Measurements from ENCODE around the gene NID2.

The NID2 gene

GRCh38 chr14:52007637-52008036 is 61.2 kb downstream of the NID2 start:
- no peak overlapping the region for H3K4ac ChIP-seq (ENCODE audit: low read depth, low read length)
- H2BK5ac ChIP-seq (ENCODE audit: low read depth, low read length, poor library complexity), result no peak overlapping the region
- no peak overlapping the region for H4K12ac ChIP-seq (ENCODE audit: low read depth, low read length)
- no peaks in the 10 kb centered on the region for H3K79me2 ChIP-seq (ENCODE audit: control insufficient read depth, insufficient read depth, low read length, poor library complexity)
- peaks cover 16 to 42% of the 10 kb centered on the region in 2 experiments for H3K36me3 ChIP-seq (ENCODE audit: control insufficient read depth in 1 of 2, insufficient read depth in 2 of 2, low read length in 2 of 2)
- no peak overlapping the region for H3K4me2 ChIP-seq (ENCODE audit: low read length)
- no peak overlapping the region for H2BK12ac ChIP-seq (ENCODE audit: low read length)
- DNase-seq, result peak in 1 of 2 donors; percentile 66
- H3K27me3 ChIP-seq (ENCODE audit: insufficient read depth, low read length), result no peaks in the 10 kb centered on the region
- H3K14ac ChIP-seq (ENCODE audit: low read length), result no peak overlapping the region
- H3K27ac ChIP-seq (ENCODE audit: low read depth, low read length), result peak overlapping the region; percentile 45
- H3K4me3 ChIP-seq (ENCODE audit: low read depth, low read length), result no peak overlapping the region
- H4K8ac ChIP-seq (ENCODE audit: low read depth, low read length), result no peak overlapping the region
- no peak overlapping the region for H2BK120ac ChIP-seq (ENCODE audit: insufficient read depth, low read length, poor library complexity)
- no peak overlapping the region for H3K18ac ChIP-seq (ENCODE audit: low read length)
- no CpG with 5 or more reads among the region's 1 CpG for WGBS (ENCODE audit: extremely low coverage, insufficient coverage, insufficient read length)
- no peak overlapping the region for H2AFZ ChIP-seq (ENCODE audit: insufficient read depth, low read length, poor library complexity)
- no peaks in the 10 kb centered on the region for H3K9me3 ChIP-seq (ENCODE audit: insufficient read depth, low read depth, low read length)
- peaks cover 2% of the 10 kb centered on the region in 2 experiments for H3K4me1 ChIP-seq (ENCODE audit: control insufficient read depth in 1 of 2, insufficient read depth in 2 of 2, low read length in 2 of 2)
- H2AK5ac ChIP-seq (ENCODE audit: low read length), result no peak overlapping the region
- H3K9ac ChIP-seq (ENCODE audit: low read length), result no peak overlapping the region
- H3K23ac ChIP-seq (ENCODE audit: low read length), result no peak overlapping the region
- no peaks in the 10 kb centered on the region for H3K79me1 ChIP-seq (ENCODE audit: low read length)
- H4K91ac ChIP-seq (ENCODE audit: low read depth, low read length), result no peak overlapping the region

DNA sequence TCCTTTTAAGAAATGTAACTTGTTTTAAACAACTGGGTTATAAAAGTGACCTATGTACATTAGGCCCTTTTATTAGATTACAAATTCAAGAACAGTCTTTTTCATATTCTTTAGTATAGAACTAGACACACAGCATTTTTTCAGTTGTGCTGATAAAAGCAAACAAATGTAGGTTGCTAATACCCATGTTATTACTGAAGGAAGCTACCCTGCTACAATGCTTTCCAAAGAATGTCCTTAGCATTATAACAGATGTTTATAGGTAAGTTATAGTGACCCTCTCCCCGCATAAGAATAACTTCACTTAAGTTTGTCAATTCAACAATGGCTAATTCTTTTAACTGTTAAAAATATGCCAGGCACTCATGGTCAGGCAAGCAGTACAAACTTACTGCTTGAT is 61.6 kb downstream of the NID2 start:
- H3K79me1 ChIP-seq (ENCODE audit: low read length), result no peaks in the 10 kb centered on the region
- WGBS (ENCODE audit: extremely low coverage, insufficient coverage, insufficient read length), result no CpG with 5 or more reads among the region's 1 CpG

DNA sequence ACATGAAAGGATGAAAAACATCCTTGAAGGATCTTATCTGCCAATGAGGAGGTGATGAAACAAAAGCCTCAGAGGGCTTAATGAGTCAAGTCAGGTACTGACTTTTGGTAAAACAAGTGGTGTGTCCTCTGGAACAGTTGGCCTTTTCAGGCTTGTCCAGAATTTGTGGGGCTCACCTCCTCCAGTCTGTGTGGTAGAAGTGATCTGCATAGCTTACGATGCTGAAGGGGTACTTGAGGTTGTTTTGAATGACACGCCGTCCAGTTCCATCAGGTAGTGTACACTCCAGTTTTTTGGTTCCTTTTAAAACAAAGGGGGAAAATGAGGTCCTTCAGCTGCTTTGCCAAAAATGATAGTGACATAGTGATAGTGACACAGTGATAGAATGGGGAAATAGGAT is 62.5 kb downstream of the NID2 start:
- H3K9me3 ChIP-seq (ENCODE audit: insufficient read depth, low read depth, low read length), result no peaks in the 10 kb centered on the region
- peaks cover 17 to 42% of the 10 kb centered on the region in 2 experiments for H3K36me3 ChIP-seq (ENCODE audit: control insufficient read depth in 1 of 2, insufficient read depth in 2 of 2, low read length in 2 of 2)
- H3K4me3 ChIP-seq (ENCODE audit: low read depth, low read length), result no peak overlapping the region
- no peak overlapping the region for H3K4me2 ChIP-seq (ENCODE audit: low read length)
- no peak overlapping the region for H3K14ac ChIP-seq (ENCODE audit: low read length)
- no peak overlapping the region for H2BK120ac ChIP-seq (ENCODE audit: insufficient read depth, low read length, poor library complexity)
- no peak overlapping the region for H4K12ac ChIP-seq (ENCODE audit: low read depth, low read length)
- peak in 1 of 2 donors; percentile 40 for DNase-seq
- H4K8ac ChIP-seq (ENCODE audit: low read depth, low read length), result no peak overlapping the region
- H2AFZ ChIP-seq (ENCODE audit: insufficient read depth, low read length, poor library complexity), result no peak overlapping the region
- no peak overlapping the region for H2AK5ac ChIP-seq (ENCODE audit: low read length)
- H3K23ac ChIP-seq (ENCODE audit: low read length), result no peak overlapping the region
- peaks cover 2% of the 10 kb centered on the region in 2 experiments for H3K4me1 ChIP-seq (ENCODE audit: control insufficient read depth in 1 of 2, insufficient read depth in 2 of 2, low read length in 2 of 2)
- no peak overlapping the region for H4K91ac ChIP-seq (ENCODE audit: low read depth, low read length)
- H3K27ac ChIP-seq (ENCODE audit: low read depth, low read length), result no peak overlapping the region
- H3K27me3 ChIP-seq (ENCODE audit: insufficient read depth, low read length), result no peaks in the 10 kb centered on the region
- H3K18ac ChIP-seq (ENCODE audit: low read length), result no peak overlapping the region
- no peaks in the 10 kb centered on the region for H3K79me1 ChIP-seq (ENCODE audit: low read length)
- no peak overlapping the region for H3K4ac ChIP-seq (ENCODE audit: low read depth, low read length)
- no peak overlapping the region for H2BK5ac ChIP-seq (ENCODE audit: low read depth, low read length, poor library complexity)
- H2BK12ac ChIP-seq (ENCODE audit: low read length), result no peak overlapping the region
- no CpG with 5 or more reads among the region's 3 CpGs for WGBS (ENCODE audit: extremely low coverage, insufficient coverage, insufficient read length)
- H3K9ac ChIP-seq (ENCODE audit: low read length), result no peak overlapping the region
- no peaks in the 10 kb centered on the region for H3K79me2 ChIP-seq (ENCODE audit: control insufficient read depth, insufficient read depth, low read length, poor library complexity)

More for the DNA sequence above, 61.6 kb downstream of the NID2 start:
- Histone ChIP-seq H2AK5ac (ENCODE audit: low read length) (no peak overlapping the region), H4K8ac (ENCODE audit: low read depth, low read length) (no peak overlapping the region), H3K4ac (ENCODE audit: low read depth, low read length) (no peak overlapping the region), H3K9me3 (ENCODE audit: insufficient read depth, low read depth, low read length) (no peaks in the 10 kb centered on the region), H4K12ac (ENCODE audit: low read depth, low read length) (no peak overlapping the region), H3K4me2 (ENCODE audit: low read length) (no peak overlapping the region), H3K18ac (ENCODE audit: low read length) (no peak overlapping the region), H3K14ac (ENCODE audit: low read length) (no peak overlapping the region), H3K36me3 (ENCODE audit: control insufficient read depth in 1 of 2, insufficient read depth in 2 of 2, low read length in 2 of 2) (peaks cover 19 to 45% of the 10 kb centered on the region in 2 experiments), H3K27me3 (ENCODE audit: insufficient read depth, low read length) (no peaks in the 10 kb centered on the region), H3K4me1 (ENCODE audit: control insufficient read depth in 1 of 2, insufficient read depth in 2 of 2, low read length in 2 of 2) (peaks cover 2% of the 10 kb centered on the region in 2 experiments), H2BK120ac (ENCODE audit: insufficient read depth, low read length, poor library complexity) (no peak overlapping the region), H3K79me2 (ENCODE audit: control insufficient read depth, insufficient read depth, low read length, poor library complexity) (no peaks in the 10 kb centered on the region), H3K9ac (ENCODE audit: low read length) (no peak overlapping the region), H3K4me3 (ENCODE audit: low read depth, low read length) (no peak overlapping the region), H3K23ac (ENCODE audit: low read length) (no peak overlapping the region), H2BK12ac (ENCODE audit: low read length) (no peak overlapping the region), H2AFZ (ENCODE audit: insufficient read depth, low read length, poor library complexity) (no peak overlapping the region), H4K91ac (ENCODE audit: low read depth, low read length) (no peak overlapping the region), H2BK5ac (ENCODE audit: low read depth, low read length, poor library complexity) (no peak overlapping the region), H3K27ac (ENCODE audit: low read depth, low read length) (no peak overlapping the region)
- DNase-seq, result peak in 1 of 2 donors; percentile 73

DNA sequence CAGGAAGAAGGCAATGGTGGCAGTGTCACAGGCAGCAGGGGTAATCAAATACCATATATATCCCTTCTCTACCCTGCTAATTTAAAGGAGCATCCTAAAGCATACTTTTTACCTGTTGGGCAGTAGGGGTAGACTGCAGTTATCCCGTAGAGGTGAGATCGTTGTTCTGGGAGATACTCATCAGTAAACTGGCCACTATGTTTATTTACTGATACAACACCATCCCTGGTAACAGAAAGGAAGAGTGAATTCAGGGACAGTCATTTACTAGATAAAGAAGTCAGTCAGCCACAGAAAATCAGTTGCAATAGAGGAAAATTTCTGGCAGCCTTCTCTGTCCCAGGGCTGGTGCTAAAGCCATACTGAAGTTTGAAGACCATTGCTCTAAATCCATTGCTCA is 63.2 kb downstream of the NID2 start:
- no CpG with 5 or more reads among the region's 2 CpGs for WGBS (ENCODE audit: extremely low coverage, insufficient coverage, insufficient read length)

More for the DNA sequence above, 63.2 kb downstream of the NID2 start:
- Histone ChIP-seq H3K27me3 (ENCODE audit: insufficient read depth, low read length) (no peaks in the 10 kb centered on the region), H3K23ac (ENCODE audit: low read length) (no peak overlapping the region), H4K8ac (ENCODE audit: low read depth, low read length) (no peak overlapping the region), H2BK5ac (ENCODE audit: low read depth, low read length, poor library complexity) (no peak overlapping the region), H3K79me2 (ENCODE audit: control insufficient read depth, insufficient read depth, low read length, poor library complexity) (no peaks in the 10 kb centered on the region), H3K18ac (ENCODE audit: low read length) (no peak overlapping the region), H3K4me3 (ENCODE audit: low read depth, low read length) (no peak overlapping the region), H3K36me3 (ENCODE audit: control insufficient read depth in 1 of 2, insufficient read depth in 2 of 2, low read length in 2 of 2) (peaks cover 11 to 37% of the 10 kb centered on the region in 2 experiments), H4K12ac (ENCODE audit: low read depth, low read length) (no peak overlapping the region), H3K4me2 (ENCODE audit: low read length) (no peak overlapping the region), H4K91ac (ENCODE audit: low read depth, low read length) (no peak overlapping the region), H3K9me3 (ENCODE audit: insufficient read depth, low read depth, low read length) (no peaks in the 10 kb centered on the region), H2BK120ac (ENCODE audit: insufficient read depth, low read length, poor library complexity) (no peak overlapping the region), H3K4ac (ENCODE audit: low read depth, low read length) (no peak overlapping the region), H3K14ac (ENCODE audit: low read length) (no peak overlapping the region), H2BK12ac (ENCODE audit: low read length) (no peak overlapping the region), H3K9ac (ENCODE audit: low read length) (no peak overlapping the region), H3K79me1 (ENCODE audit: low read length) (no peaks in the 10 kb centered on the region), H2AFZ (ENCODE audit: insufficient read depth, low read length, poor library complexity) (no peak overlapping the region), H3K27ac (ENCODE audit: low read depth, low read length) (no peak overlapping the region), H2AK5ac (ENCODE audit: low read length) (no peak overlapping the region), H3K4me1 (ENCODE audit: control insufficient read depth in 1 of 2, insufficient read depth in 2 of 2, low read length in 2 of 2) (peaks cover 2% of the 10 kb centered on the region in 2 experiments)
- DNase-seq, result peak in 1 of 2 donors; percentile 49
